Mononuclear cell (primary cell): ENCODE results near the gene OR51T1. TPM values are rescaled to one million over a fixed set of nuclear protein-coding genes. Genes with fewer than 3 reads are reported as not detected.

Source experiments
- H3K27me3 ChIP-seq: 2 replicates; pipeline ENCODE4 v1.6.0; 2011; ENCODE audit warnings: low read length, control low read depth; ENCODE audit not compliant: insufficient read depth
- H3K4me1 ChIP-seq: 2 replicates; pipeline ENCODE4 v1.5.1; 2011; ENCODE audit warnings: mild to moderate bottlenecking, low read length, control low read depth; ENCODE audit not compliant: insufficient read depth
- H3K4me3 ChIP-seq: 2 replicates; pipeline ENCODE4 v1.5.1; 2011; ENCODE audit warnings: mild to moderate bottlenecking, low read length, moderate library complexity
- H3K9me3 ChIP-seq: 2 replicates; pipeline ENCODE4 v1.5.1; 2011; ENCODE audit warnings: low read depth, mild to moderate bottlenecking, control low read depth, low read length
- total RNA-seq: library from RNA; depleted of rRNA; stranded (reverse); fragments of >200 nt; gene quantifications from one replicate; pipeline ENCODE4 v1.2.3, GENCODE V29; 2012

The OR51T1 gene
- total RNA-seq, 1 donor = not detected

DNA sequence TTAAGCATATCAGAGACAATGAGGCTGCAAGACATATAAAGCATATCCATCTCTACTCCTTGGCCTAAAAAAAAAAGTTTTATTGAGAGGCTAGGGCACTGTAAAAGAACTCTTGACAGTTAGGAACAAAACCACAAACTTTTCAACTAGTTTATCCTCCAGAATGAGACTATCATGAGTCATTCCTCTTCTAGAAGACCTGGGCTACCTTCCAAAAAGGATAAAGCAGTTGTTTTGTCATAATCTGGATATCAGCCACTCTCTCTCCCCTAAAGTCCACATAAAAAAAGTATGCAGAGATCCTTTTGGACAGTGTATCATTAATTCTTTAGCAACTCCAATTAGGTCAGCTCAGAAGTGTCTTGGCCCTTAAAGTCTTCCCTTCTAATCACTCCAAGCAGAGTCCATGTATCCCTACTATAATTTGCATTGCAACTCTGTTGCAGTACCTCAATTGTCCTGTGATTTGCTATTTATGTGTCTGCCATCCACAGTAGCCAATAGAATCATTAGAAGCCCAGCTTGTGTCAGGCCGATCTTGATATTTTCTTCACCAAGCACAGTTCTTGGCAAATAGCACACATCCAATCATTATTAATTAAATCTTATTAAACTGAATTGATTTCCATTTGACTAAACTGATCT lies 10.4 kb downstream of the OR51T1 start:
- Histone ChIP-seq H3K4me1 (no peaks in the 10 kb centered on the region), H3K9me3 (no peaks in the 10 kb centered on the region)

DNA sequence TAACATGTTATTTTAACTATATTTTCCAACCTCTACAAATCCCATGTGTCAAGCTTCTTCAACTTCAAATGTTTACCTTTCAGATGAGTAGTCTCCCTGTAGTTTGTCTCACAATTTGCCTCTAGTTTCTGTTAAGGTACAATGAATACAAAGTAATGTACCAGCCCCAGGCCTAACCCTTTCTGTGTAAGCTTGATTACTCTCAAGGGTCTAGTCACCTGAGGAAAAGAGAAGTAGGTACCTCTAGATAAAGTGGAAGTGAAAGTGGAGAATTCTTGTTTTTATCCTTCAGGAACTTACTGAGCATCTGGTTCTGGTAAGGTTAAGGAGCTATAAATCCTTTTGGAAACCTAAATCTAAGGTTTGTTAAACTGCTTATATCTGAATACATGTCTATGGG lies 21.8 kb downstream of the OR51T1 start, which contains the start of gene OR51A7:
OR51A7 (plus strand) TSS at position 300 of the 400 bp plus-strand sequence. CDS start 3,587 bp downstream, outside the sequence.
- Histone ChIP-seq H3K9me3 (no peaks in the 10 kb centered on the region), H3K4me3 (no peak within 1 kb of the TSS), H3K27me3 (no peaks in the 10 kb centered on the region), H3K4me1 (no peaks in the 10 kb centered on the region)

More for the DNA sequence above, 10.4 kb downstream of the OR51T1 start:
- no peak overlapping the region for H3K4me3 ChIP-seq
- H3K27me3 ChIP-seq = no peaks in the 10 kb centered on the region

DNA sequence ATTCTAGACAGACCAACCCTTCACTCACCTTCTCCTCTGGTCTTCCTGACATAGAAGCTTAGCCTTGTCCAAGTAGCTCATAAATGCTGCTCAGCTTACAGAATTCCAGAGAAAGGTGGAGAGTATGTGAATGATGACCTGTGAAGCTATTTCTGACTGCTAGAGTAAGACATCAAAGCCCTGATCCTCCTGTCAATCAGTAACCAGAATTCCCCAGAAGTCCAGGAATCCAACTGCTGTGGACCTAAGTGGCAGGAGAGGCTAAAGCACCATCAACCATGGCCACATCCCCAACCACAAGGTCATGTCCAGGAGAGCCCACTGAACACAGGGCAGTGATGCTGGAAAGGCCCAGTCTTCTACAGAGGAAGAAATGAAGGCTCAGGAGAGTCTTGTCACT lies 34.9 kb downstream of the OR51T1 start:
- H3K4me3 ChIP-seq = no peak overlapping the region
- no peaks in the 10 kb centered on the region for H3K9me3 ChIP-seq
- no peaks in the 10 kb centered on the region for H3K4me1 ChIP-seq
- H3K27me3 ChIP-seq = no peaks in the 10 kb centered on the region

DNA sequence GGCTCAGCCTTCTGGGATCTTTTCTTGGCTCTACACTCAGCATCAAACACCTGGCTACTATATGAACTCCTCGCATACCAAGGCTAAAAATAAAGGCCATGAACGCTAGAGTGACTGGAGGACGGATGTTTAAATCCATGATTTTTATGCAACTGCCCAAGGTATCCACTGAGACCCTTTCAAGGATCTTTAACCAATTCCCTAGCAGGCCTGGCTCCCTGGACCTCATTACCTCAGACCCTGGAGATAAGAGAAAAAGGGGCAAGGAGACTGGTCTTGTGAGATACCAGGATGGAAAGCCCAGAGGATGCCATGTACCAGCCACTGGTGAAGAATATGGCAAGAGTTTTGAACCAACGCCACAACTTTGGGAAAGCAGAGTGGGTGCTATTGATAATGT lies 37.5 kb downstream of the OR51T1 start, which contains the start of gene OR51G2:
OR51G2 (minus strand) TSS at position 101 of the 400 bp plus-strand sequence. CDS start 3,687 bp downstream, outside the sequence.
- no peaks in the 10 kb centered on the region for H3K27me3 ChIP-seq
- H3K4me1 ChIP-seq = no peaks in the 10 kb centered on the region
- no peaks in the 10 kb centered on the region for H3K9me3 ChIP-seq
- no peak within 1 kb of the TSS for H3K4me3 ChIP-seq

DNA sequence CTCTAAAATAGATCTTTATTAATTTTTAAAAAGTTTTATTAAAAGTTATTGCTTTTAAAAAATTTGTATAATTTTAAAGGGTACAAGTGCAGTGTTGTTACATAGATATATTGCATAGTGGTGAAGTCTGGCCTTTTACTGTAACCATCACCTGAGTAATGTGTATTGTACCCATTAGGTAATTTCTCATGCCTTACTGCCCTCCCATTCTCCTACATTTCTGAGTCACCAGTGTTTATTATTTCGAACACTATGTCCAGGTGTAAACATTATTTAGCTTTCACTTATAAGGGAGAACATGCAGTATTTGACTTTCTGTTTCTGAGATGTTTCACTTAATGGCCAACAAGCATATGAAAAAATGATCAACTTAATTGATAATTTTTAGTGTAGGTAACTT lies 40.1 kb downstream of the OR51T1 start:
- Histone ChIP-seq H3K9me3 (no peaks in the 10 kb centered on the region), H3K4me1 (no peaks in the 10 kb centered on the region), H3K4me3 (no peak overlapping the region), H3K27me3 (no peaks in the 10 kb centered on the region)

DNA sequence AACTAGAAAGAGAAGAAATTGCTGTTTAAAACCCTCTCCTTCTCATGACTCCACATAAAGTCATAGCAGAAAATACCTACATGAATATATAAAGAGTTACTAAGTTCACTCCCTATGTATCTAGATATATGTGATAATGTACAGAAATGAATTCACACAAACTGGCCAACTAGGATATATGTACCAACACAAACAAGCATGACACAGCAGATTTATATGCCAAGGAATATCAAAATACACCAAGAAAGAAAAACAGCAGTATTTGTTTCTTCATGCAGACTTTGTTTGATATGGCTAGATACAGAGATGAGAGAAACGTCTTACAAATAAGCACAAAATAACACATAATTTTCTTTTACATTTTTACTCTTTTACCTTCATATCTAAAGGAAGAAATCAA lies 40.6 kb downstream of the OR51T1 start:
- Histone ChIP-seq H3K27me3 (no peaks in the 10 kb centered on the region), H3K9me3 (no peaks in the 10 kb centered on the region), H3K4me1 (no peaks in the 10 kb centered on the region), H3K4me3 (no peak overlapping the region)

DNA sequence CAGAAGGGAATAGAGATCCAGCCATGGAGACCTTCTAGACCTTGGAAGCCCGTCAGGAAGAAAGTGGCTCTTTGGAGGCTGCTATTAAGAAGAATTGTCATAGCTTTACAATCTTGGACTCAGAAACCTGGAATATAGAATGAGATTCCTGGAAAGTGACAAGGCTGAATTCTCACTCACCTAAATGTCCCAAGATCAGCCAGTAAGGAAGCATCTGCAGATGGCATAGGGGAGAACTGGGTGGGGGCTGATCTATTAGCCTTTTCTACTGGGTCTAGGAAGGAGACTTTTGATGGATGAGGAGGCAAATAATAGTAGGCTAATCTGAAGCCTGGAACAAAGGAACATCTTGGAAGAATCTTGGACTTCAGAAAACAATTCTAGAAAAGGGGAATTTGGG lies 42.5 kb downstream of the OR51T1 start, which contains the start of gene OR51G1:
OR51G1 (minus strand) TSS at position 101 of the 400 bp plus-strand sequence; CDS start at position 101, 0 bp downstream.
- H3K27me3 ChIP-seq = no peaks in the 10 kb centered on the region
- no peaks in the 10 kb centered on the region for H3K9me3 ChIP-seq
- H3K4me3 ChIP-seq = no peak within 1 kb of the TSS
- H3K4me1 ChIP-seq = no peaks in the 10 kb centered on the region

DNA sequence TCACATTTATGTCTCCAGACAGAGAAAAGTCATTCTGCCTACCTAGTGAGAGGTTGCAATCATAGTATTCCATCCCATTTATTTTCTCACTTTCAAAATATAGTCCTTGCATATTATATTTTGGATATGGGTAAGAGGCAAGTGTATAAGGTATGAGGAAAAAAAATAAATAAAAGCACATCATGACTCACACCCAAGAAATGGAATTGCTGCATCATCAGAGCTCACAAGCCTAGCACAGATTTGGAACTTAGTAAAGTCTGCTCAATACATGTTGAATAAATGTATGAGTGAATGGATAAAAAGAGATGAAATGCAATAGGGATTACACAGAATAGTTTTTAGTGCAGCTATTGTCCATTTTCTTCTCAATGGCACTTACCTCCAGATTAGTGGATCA lies 44.9 kb downstream of the OR51T1 start:
- Histone ChIP-seq H3K4me1 (no peaks in the 10 kb centered on the region), H3K4me3 (no peak overlapping the region)

More for the DNA sequence above, 44.9 kb downstream of the OR51T1 start:
- Histone ChIP-seq H3K27me3 (no peaks in the 10 kb centered on the region), H3K9me3 (no peaks in the 10 kb centered on the region)

Other genes starting within 250 kb of the OR51T1 start
- 0.10 TPM for gene OR51D1, start 244.4 kb upstream of the OR51T1 start, total RNA-seq
- gene OR51E1, start 237.9 kb upstream of the OR51T1 start, total RNA-seq = not detected
- gene OR51E2, start 184.0 kb upstream of the OR51T1 start, total RNA-seq = 0.10 TPM
- not detected for gene MMP26, start 177.1 kb upstream of the OR51T1 start, total RNA-seq
- gene OR51F1, start 112.0 kb upstream of the OR51T1 start, total RNA-seq = not detected
- not detected for gene OR52R1, start 77.5 kb upstream of the OR51T1 start, total RNA-seq
- not detected for gene OR51F2, start 60.6 kb upstream of the OR51T1 start, total RNA-seq
- gene OR51S1, start 32.7 kb upstream of the OR51T1 start, total RNA-seq = not detected
- not detected for gene OR51A7, start 21.9 kb downstream of the OR51T1 start, total RNA-seq
- gene OR51G2, start 37.5 kb downstream of the OR51T1 start, total RNA-seq = not detected
- not detected for gene OR51G1, start 42.4 kb downstream of the OR51T1 start, total RNA-seq
- not detected for gene OR51A4, start 65.7 kb downstream of the OR51T1 start, total RNA-seq
- not detected for gene OR51A2, start 73.8 kb downstream of the OR51T1 start, total RNA-seq
- not detected for gene OR51L1, start 113.0 kb downstream of the OR51T1 start, total RNA-seq
- gene OR52J3, start 164.6 kb downstream of the OR51T1 start, total RNA-seq = not detected
- gene OR52E2, start 177.7 kb downstream of the OR51T1 start, total RNA-seq = not detected
- not detected for gene OR52E1, start 187.7 kb downstream of the OR51T1 start, total RNA-seq